Stimulated activated CD4-positive, alpha-beta T cell treated with anti-CD3 and anti-CD28 coated beads, Interleukin-4, amount 100 ng/mL, for 48 hours (primary cell): Measurements from ENCODE around the gene GPD2.
"Not testable (repeated sequence)": the region's sequence is repeated elsewhere in the genome, so short reads cannot be mapped to it uniquely, and the experiment has no call there.

Experiments
- DNase-seq, 2 donors: peaks; one replicate each; pipeline ENCODE4 v3.0.0-alpha.2; 2020; ENCODE audit warnings: low read depth in 2 of 2

GPD2 gene

GRCh38 chr2:156590085-156590739 is 154.0 kb downstream of the GPD2 start:
- DNase-seq, result no peak

DNA sequence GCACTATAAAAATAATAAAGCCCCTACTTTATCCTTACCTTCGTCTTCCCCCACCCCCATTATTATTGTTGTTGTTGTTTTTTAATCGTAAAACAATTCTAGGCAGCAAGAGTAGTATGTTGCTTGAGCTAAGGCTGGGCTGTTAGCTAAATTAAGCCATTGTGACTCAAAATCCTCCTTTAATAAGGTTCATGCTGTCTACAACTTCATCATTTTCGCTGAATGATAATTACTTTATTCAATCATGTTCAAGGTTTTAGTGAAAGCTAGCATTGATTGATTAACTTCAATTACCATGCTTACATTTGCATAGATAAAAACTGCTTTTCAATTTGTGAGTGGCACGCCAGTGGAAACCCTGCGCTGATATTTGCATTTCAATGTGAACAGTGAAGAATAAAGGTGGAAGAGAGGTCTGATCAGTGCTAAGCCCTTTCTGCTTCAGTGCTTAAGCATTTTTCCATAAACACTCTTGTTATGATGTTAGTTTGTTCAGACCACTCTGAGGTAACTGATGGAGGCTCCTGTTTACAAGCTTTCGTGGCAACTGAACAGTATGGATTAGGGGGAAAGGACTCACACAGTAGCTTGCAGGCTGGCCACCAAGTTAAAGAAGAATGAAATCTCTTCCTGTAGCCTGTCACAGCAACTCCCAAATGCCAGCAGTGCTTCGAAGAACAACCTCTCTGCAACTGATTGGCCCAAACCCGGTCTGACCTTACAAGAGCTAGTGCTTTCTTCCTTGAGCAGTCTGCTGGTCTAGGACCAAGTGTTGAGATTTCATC is 156.8 kb downstream of the GPD2 start:
- DNase-seq, result no peak

DNA sequence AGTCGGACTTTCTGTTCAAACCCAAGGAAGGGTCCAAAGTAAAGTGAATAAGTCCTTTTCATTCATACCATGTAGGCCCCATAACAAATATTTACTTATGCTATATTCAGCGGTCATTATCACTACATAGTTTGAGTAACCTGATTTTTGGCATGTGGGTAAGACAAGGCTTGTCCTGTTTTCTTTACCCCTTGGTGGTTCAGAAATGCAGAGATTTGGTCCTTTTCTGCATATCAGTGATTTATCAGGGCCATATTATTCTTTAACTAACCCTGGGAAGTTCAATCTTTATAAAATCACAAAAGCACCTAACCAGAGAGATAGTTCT is 157.4 kb downstream of the GPD2 start:
- DNase-seq, result no peak

GRCh38 chr2:156598563-156598962 is 162.4 kb downstream of the GPD2 start:
- DNase-seq, result no peak

- no peak for DNase-seq
Measured at GRCh38 chr2:156600196-156600595, 164.0 kb downstream of the GPD2 start.

- DNase-seq, result no peak
Measured at GRCh38 chr2:156601855-156602551, 165.8 kb downstream of the GPD2 start.

DNA sequence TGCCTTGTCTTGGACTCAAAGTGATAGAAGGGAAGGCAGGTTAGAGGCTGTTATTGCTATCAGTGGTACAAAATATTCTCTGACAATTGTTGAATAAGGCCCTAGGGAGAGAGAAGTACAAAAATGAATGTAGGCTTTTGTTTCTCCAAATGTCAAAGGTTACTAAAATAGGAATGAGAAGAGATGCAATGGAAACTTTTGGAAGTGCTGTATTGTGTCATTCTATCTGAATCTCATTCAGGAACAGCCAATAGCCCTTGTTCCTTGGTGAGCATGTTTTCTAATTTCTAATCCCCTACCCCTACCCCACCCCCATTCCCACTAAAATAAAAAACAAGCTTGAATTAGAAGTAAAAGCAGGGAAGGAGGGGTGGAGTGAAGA is 166.4 kb downstream of the GPD2 start:
- no peak for DNase-seq

GRCh38 chr2:156615836-156616322 is 179.7 kb downstream of the GPD2 start:
- no peak for DNase-seq

DNA sequence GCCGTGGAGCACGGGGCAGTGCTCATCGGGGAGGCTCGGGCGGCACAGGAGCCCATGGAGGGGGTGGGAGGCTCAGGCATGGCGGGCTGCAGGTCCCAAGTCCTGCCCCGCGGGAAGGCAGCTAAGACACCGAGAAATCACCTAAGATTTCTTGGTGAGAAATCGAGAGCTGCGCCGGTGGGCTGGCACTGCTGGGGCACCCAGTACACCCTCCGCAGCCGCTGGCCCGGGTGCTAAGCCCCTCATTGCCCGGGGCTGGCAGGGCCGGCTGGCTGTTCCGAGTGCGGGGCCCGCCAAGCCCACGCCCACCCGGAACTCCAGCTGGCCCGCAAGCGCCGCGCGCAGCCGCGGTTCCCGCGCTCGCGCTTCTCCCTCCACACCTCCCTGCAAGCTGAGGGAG is 181.9 kb downstream of the GPD2 start:
- not testable (repeated sequence) for DNase-seq

- DNase-seq, result no peak
Measured at GRCh38 chr2:156619021-156619539, 182.9 kb downstream of the GPD2 start.

- no peak for DNase-seq
Measured at GRCh38 chr2:156622491-156622890, 186.3 kb downstream of the GPD2 start.

DNA sequence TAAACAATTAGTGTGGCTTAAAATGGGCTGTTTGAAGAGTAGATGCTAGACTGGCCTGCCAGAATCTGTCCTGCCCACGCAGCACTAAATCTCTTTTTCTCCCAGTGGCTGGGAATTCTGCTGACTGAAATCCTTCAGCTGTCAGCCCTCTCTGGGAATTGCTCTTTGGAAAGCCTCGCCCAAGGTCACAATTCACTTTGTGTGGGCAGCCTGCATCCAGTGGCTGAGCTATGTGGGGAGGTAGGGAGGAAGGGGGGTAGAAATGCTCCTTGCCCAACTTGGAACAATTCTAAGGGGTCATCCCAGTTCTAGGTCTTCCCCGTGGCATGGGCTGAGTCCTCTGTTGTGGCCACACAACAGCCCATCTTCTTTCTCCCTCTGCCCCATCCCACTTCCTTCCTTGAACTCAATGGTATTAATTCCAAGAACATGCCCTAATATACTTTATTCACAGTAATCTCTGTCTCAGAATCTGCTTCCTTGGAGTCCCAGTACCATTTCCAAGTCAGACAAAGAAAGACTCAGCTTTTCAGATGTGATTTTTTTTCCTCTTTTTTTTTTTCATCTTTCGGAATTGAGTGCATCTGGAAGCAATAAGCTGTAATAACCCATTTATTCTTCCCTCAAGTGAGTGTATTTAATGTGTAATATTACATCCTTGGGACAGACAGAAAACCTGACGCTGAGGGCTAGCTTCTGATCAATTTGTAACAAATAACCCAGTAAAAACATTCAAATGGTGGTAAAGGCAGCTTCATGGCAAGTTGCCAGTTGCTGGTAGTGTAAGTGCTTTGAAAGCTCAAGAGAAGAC is 189.4 kb downstream of the GPD2 start:
- no peak for DNase-seq

DNA sequence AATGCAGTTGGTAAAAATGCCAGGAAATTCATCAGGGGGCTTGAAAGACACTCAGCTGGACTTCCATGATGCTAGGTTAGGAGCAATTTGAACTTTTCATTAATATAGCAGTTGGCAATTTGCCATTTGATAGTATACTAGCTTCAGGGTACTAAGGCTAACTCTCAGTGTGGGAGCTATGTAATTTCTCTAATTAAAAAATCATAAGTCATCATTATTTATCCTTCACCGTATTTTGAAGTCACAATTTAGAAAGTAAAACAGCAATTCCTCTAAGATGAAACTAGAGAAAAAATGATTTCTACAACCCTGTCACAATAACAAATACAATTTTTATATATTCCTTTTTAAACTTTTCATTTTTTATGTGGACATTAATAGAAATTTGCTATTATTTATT is 190.8 kb downstream of the GPD2 start:
- DNase-seq, result no peak

DNA sequence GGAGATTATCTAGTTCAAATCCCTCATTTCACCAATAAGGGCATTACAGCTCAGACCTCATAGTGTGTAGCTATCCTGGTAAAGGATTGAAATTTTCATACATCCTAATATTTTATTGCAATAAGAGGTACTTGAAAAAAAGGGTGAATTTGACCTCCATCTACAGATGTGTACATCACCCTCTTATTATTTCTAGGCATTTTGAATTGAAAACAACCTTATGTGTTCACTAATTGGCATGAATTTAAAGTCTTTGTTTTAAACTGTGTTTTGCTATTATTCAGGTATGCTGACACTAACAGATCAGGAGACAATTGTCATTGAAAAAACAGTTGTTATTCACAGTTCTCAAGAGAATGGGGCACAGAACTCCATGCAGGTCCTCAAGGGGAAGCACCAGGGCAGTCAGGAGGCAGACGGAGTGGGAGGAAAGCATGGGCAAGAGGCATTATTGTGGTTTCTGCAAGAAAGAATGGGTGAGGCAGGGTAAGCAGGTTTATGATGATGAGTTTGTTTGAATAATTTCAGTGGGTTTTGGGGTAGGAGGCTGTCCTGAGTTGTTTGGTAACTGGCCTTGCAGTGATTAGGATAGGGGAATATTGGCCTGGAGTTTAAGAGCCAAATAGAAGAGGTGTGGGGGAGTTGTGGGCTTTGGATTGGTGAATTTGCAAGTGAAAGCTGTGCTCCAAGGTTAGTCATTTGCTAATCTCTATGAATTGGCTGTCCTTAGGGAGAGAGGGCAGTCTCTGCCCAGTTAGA is 194.6 kb downstream of the GPD2 start:
- DNase-seq, result no peak

- DNase-seq, result no peak
Measured at GRCh38 chr2:156635646-156636045, 199.5 kb downstream of the GPD2 start.
